A549 (cell line): ENCODE results near the gene NRG3.

Experiments
- BHLHE40 ChIP-seq: IDR thresholded peaks from 2 replicates; pipeline ENCODE4 v1.6.1; 2012; ENCODE audit warnings: low read depth, low read length, inconsistent platforms
- CTCF ChIP-seq: fragments of >200 bp; sonication (Bioruptor Twin); formaldehyde crosslinking; IDR thresholded peaks from 3 replicates; pipeline ENCODE4 v1.5.1; 2016
- EP300 ChIP-seq, 2 experiments: fragments of >200 bp; sonication (Bioruptor Twin); formaldehyde crosslinking; IDR thresholded peaks; 2 replicates in 1 of 2; 3 replicates in 1 of 2; pipeline ENCODE4 v1.6.1; 2016 to 2017
- ESRRA ChIP-seq: fragments of 150-350 bp; IDR thresholded peaks from 2 replicates; pipeline ENCODE4 v1.6.1; 2014; ENCODE audit warnings: mild to moderate bottlenecking, low read length, borderline replicate concordance
- JUN ChIP-seq, 2 experiments: fragments of >200 bp; sonication (Bioruptor Twin); formaldehyde crosslinking; IDR thresholded peaks; 2 replicates in 1 of 2; 3 replicates in 1 of 2; pipeline ENCODE4 v1.6.1; 2016 to 2017
- MAX ChIP-seq: IDR thresholded peaks from 2 replicates; pipeline ENCODE4 v1.6.1; 2012
- POLR2A ChIP-seq: IDR thresholded peaks from 2 replicates; pipeline ENCODE4 v1.6.1; 2012; ENCODE audit warnings: mild to moderate bottlenecking, low read length
- RAD21 ChIP-seq, 2 experiments: fragments of >200 bp in 1 of 2; sonication (Bioruptor Twin) in 1 of 2; formaldehyde crosslinking in 1 of 2; IDR thresholded peaks in 1 of 2; conservative IDR thresholded peaks in 1 of 2; 2 replicates in 1 of 2; 3 replicates in 1 of 2; pipeline ENCODE4 v1.6.1; 2012 to 2018; ENCODE audit warnings: inconsistent platforms in 1 of 2
- RFX5 ChIP-seq: fragments of 450-650 bp; IDR thresholded peaks from 2 replicates; pipeline ENCODE4 v1.7.1; 2014; ENCODE audit warnings: antibody characterized with exemption, mild to moderate bottlenecking, moderate library complexity
- TP53 ChIP-seq: fragments of 250-450 bp; sonication (Bioruptor Pico); IDR thresholded peaks from 2 replicates; pipeline ENCODE4 v1.5.0; 2021; ENCODE audit warnings: mild to moderate bottlenecking, moderate library complexity
- USF2 ChIP-seq: fragments of 450-650 bp; IDR thresholded peaks from 2 replicates; pipeline ENCODE4 v1.6.1; 2014; ENCODE audit warnings: antibody characterized with exemption
- ZFP36 ChIP-seq: fragments of 450-650 bp; IDR thresholded peaks from 2 replicates; pipeline ENCODE4 v1.6.1; 2014; ENCODE audit warnings: borderline replicate concordance; ENCODE audit not compliant: partially characterized antibody
- TF ChIP-seq, protein P1 (sequence below): fragments of 200-600 bp; sonication (generic); IDR thresholded peaks from 2 replicates; pipeline ENCODE4 v1.6.1; 2016; ENCODE audit warnings: antibody characterized with exemption, mild to moderate bottlenecking, moderate library complexity
- TF ChIP-seq, protein P2 (sequence below): fragments of 250-450 bp; sonication (Bioruptor Pico); IDR thresholded peaks from 2 replicates; pipeline ENCODE4 v1.5.0; 2021; ENCODE audit warnings: mild to moderate bottlenecking, moderate library complexity, borderline replicate concordance

GRCh38 chr10:82643601-82644000 is 768.6 kb downstream of the NRG3 start:
- TF ChIP-seq CTCF, result no peak
- no peak for TF ChIP-seq ZFP36
- no peak for TF ChIP-seq USF2
- no peak for TF ChIP-seq ESRRA
- no peak for TF ChIP-seq POLR2A
- no peak for TF ChIP-seq JUN (IDR thresholded peaks at IDR 0.05)
- TF ChIP-seq, protein P1, sequence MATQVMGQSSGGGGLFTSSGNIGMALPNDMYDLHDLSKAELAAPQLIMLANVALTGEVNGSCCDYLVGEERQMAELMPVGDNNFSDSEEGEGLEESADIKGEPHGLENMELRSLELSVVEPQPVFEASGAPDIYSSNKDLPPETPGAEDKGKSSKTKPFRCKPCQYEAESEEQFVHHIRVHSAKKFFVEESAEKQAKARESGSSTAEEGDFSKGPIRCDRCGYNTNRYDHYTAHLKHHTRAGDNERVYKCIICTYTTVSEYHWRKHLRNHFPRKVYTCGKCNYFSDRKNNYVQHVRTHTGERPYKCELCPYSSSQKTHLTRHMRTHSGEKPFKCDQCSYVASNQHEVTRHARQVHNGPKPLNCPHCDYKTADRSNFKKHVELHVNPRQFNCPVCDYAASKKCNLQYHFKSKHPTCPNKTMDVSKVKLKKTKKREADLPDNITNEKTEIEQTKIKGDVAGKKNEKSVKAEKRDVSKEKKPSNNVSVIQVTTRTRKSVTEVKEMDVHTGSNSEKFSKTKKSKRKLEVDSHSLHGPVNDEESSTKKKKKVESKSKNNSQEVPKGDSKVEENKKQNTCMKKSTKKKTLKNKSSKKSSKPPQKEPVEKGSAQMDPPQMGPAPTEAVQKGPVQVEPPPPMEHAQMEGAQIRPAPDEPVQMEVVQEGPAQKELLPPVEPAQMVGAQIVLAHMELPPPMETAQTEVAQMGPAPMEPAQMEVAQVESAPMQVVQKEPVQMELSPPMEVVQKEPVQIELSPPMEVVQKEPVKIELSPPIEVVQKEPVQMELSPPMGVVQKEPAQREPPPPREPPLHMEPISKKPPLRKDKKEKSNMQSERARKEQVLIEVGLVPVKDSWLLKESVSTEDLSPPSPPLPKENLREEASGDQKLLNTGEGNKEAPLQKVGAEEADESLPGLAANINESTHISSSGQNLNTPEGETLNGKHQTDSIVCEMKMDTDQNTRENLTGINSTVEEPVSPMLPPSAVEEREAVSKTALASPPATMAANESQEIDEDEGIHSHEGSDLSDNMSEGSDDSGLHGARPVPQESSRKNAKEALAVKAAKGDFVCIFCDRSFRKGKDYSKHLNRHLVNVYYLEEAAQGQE, result no peak
- no peak for TF ChIP-seq EP300 (IDR thresholded peaks at IDR 0.05)
- no peak for TF ChIP-seq MAX
- no peak for TF ChIP-seq TP53 (CRISPR knock-in tag)
- TF ChIP-seq RFX5, result no peak
- TF ChIP-seq, protein P2, sequence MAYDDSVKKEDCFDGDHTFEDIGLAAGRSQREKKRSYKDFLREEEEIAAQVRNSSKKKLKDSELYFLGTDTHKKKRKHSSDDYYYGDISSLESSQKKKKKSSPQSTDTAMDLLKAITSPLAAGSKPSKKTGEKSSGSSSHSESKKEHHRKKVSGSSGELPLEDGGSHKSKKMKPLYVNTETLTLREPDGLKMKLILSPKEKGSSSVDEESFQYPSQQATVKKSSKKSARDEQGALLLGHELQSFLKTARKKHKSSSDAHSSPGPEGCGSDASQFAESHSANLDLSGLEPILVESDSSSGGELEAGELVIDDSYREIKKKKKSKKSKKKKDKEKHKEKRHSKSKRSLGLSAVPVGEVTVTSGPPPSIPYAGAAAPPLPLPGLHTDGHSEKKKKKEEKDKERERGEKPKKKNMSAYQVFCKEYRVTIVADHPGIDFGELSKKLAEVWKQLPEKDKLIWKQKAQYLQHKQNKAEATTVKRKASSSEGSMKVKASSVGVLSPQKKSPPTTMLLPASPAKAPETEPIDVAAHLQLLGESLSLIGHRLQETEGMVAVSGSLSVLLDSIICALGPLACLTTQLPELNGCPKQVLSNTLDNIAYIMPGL (CRISPR knock-in tag), result no peak
- no peak for TF ChIP-seq RAD21 (conservative IDR thresholded peaks at IDR 0.05 in 1 of 2, IDR thresholded peaks at IDR 0.05 in 1 of 2)
- no peak for TF ChIP-seq BHLHE40
